H1 (cell line): Measurements from ENCODE around the gene MB. TPM values are rescaled to one million over a fixed set of nuclear protein-coding genes. Genes with fewer than 3 reads are reported as not detected.

Source experiments
- CTCF ChIA-PET: fragments of 300-600 bp; sonication (Branson Sonifier 250); formaldehyde crosslinking; loops from one replicate; lab custom pipeline; 2021; ENCODE audit not compliant: partially characterized antibody; lab: Charles Lee
- POLR2A ChIA-PET: fragments of 300-600 bp; sonication (Branson Sonifier 250); formaldehyde crosslinking; loops from one replicate; lab custom pipeline; 2021; ENCODE audit warnings: inconsistent platforms; ENCODE audit not compliant: partially characterized antibody; lab: Charles Lee
- DNase-seq, 2 experiments: peaks; one replicate each; pipeline versions ENCODE4 v3.0.0 to v3.0.0-alpha.2; 2010 to 2022; ENCODE audit warnings: low spot score in 2 of 2, low read depth in 1 of 2, mixed read lengths in 1 of 2
- FAIRE-seq: peaks from 2 replicates; lab custom pipeline; 2011; peaks lifted over from hg19 to GRCh38; lab: Jason Lieb, UNC
- H2AFZ ChIP-seq: 2 replicates; pipeline ENCODE4 v1.8.1; 2012; ENCODE audit warnings: low read length, inconsistent platforms
- H2AK5ac ChIP-seq: 2 replicates; pipeline ENCODE4 v1.6.1; 2013; ENCODE audit warnings: low read depth, low read length
- H2BK120ac ChIP-seq: replicated peaks from 2 replicates; pipeline ENCODE3; 2013; ENCODE audit warnings: low read depth, low read length, inconsistent platforms
- H2BK12ac ChIP-seq: 2 replicates; pipeline ENCODE4 v1.6.1; 2013; ENCODE audit warnings: low read depth, low read length
- H2BK15ac ChIP-seq: 2 replicates; pipeline ENCODE4 v1.6.1; 2013; ENCODE audit warnings: low read length
- H2BK20ac ChIP-seq: 2 replicates; pipeline ENCODE4 v1.6.1; 2013; ENCODE audit warnings: low read length
- H2BK5ac ChIP-seq: 2 replicates; pipeline ENCODE4 v1.6.1; 2013; ENCODE audit warnings: low read depth, low read length
- H3K14ac ChIP-seq: 2 replicates; pipeline ENCODE4 v1.6.1; 2013; ENCODE audit warnings: inconsistent platforms; ENCODE audit not compliant: insufficient read length
- H3K18ac ChIP-seq: 2 replicates; pipeline ENCODE4 v1.6.1; 2013; ENCODE audit warnings: low read length; ENCODE audit errors: extremely low read depth
- H3K23ac ChIP-seq: 2 replicates; pipeline ENCODE4 v1.6.1; 2013; ENCODE audit warnings: inconsistent platforms; ENCODE audit not compliant: insufficient read length
- H3K23me2 ChIP-seq: 2 replicates; pipeline ENCODE4 v1.6.1; 2013; ENCODE audit warnings: low read depth, low read length
- H3K27ac ChIP-seq: 2 replicates; pipeline ENCODE4 v1.6.1; 2011; ENCODE audit warnings: low read depth, low read length, inconsistent platforms
- H3K27me3 ChIP-seq, 4 experiments: replicated peaks in 1 of 4; 1 replicate in 1 of 4; 2 replicates in 3 of 4; pipeline versions ENCODE4 v1.6.1 to v1.8.1; 2011 to 2013; ENCODE audit warnings: low read length in 3 of 4, mild to moderate bottlenecking in 3 of 4, inconsistent platforms in 2 of 4, mixed read lengths in 2 of 4, moderate library complexity in 1 of 4; ENCODE audit not compliant: control insufficient read depth in 3 of 4, insufficient read depth in 3 of 4; ENCODE audit errors: extremely low read depth in 1 of 4
- H3K36me3 ChIP-seq, 4 experiments: 2 replicates each; pipeline versions ENCODE4 v1.6.1 to v1.8.1; 2011 to 2013; ENCODE audit warnings: mild to moderate bottlenecking in 4 of 4, low read length in 3 of 4, moderate library complexity in 2 of 4, control low read depth in 1 of 4, inconsistent platforms in 1 of 4; ENCODE audit not compliant: insufficient read depth in 4 of 4, control insufficient read depth in 2 of 4
- H3K4ac ChIP-seq: replicated peaks from 2 replicates; pipeline ENCODE3; 2013; ENCODE audit warnings: low read length, low read depth, mixed read lengths, inconsistent platforms; ENCODE audit not compliant: insufficient read length
- H3K4me1 ChIP-seq, 4 experiments: replicated peaks in 1 of 4; 1 replicate in 1 of 4; 2 replicates in 3 of 4; pipeline versions ENCODE4 v1.6.1 to v1.8.1; 2011 to 2013; ENCODE audit warnings: low read length in 3 of 4, inconsistent platforms in 2 of 4, mixed read lengths in 1 of 4; ENCODE audit not compliant: insufficient read depth in 4 of 4, control insufficient read depth in 3 of 4
- H3K4me2 ChIP-seq, 2 experiments: 2 replicates each; pipeline versions ENCODE4 v1.6.1 to v1.8.1; 2011 to 2013; ENCODE audit warnings: low read depth in 2 of 2, low read length in 2 of 2, control low read depth in 1 of 2, inconsistent platforms in 1 of 2, mild to moderate bottlenecking in 1 of 2; ENCODE audit not compliant: insufficient read depth in 1 of 2
- H3K4me3 ChIP-seq, 4 experiments: fragments of 200-600, 300-600 bp in 1 of 4; sonication (generic), shearing (Covaris generic), sonication (Bioruptor Twin) in 1 of 4; 2 replicates each; pipeline versions ENCODE4 v1.5.1 to v1.8.1; 2011 to 2016; ENCODE audit warnings: low read length in 4 of 4, low read depth in 3 of 4, control low read depth in 2 of 4, inconsistent platforms in 2 of 4, mild to moderate bottlenecking in 2 of 4, mixed read lengths in 1 of 4, moderate library complexity in 1 of 4; ENCODE audit not compliant: insufficient read depth in 2 of 4; ENCODE audit errors: extremely low read depth in 1 of 4
- H3K56ac ChIP-seq: replicated peaks from 2 replicates; pipeline ENCODE3; 2013; ENCODE audit warnings: low read depth, mild to moderate bottlenecking, mixed read lengths, low read length, inconsistent platforms; ENCODE audit not compliant: insufficient read length
- H3K79me1 ChIP-seq: 2 replicates; pipeline ENCODE4 v1.6.1; 2013; ENCODE audit warnings: low read depth, low read length, control low read depth
- H3K79me2 ChIP-seq, 2 experiments: 2 replicates each; pipeline versions ENCODE4 v1.6.1 to v1.8.1; 2012 to 2013; ENCODE audit warnings: low read length in 2 of 2, mild to moderate bottlenecking in 2 of 2, inconsistent platforms in 1 of 2; ENCODE audit not compliant: insufficient read depth in 2 of 2, control insufficient read depth in 1 of 2
- H3K9ac ChIP-seq, 4 experiments: replicated peaks in 1 of 4; 1 replicate in 1 of 4; 2 replicates in 3 of 4; pipeline versions ENCODE4 v1.6.1 to v1.8.1; 2011 to 2013; ENCODE audit warnings: low read depth in 3 of 4, low read length in 3 of 4, control low read depth in 2 of 4, mild to moderate bottlenecking in 2 of 4, moderate library complexity in 2 of 4, inconsistent platforms in 1 of 4; ENCODE audit errors: extremely low read depth in 1 of 4
- H3K9me3 ChIP-seq, 2 experiments: 2 replicates each; pipeline versions ENCODE4 v1.6.1 to v1.8.1; 2012 to 2013; ENCODE audit warnings: mild to moderate bottlenecking in 2 of 2, moderate library complexity in 2 of 2, control low read depth in 1 of 2, inconsistent platforms in 1 of 2, low read depth in 1 of 2, low read length in 1 of 2, mixed read lengths in 1 of 2; ENCODE audit not compliant: insufficient read depth in 2 of 2
- H4K20me1 ChIP-seq, 2 experiments: replicated peaks in 1 of 2; 2 replicates each; pipeline versions ENCODE3 to v1.8.1; 2011 to 2013; ENCODE audit warnings: inconsistent platforms in 2 of 2, low read length in 2 of 2, mild to moderate bottlenecking in 1 of 2; ENCODE audit not compliant: insufficient read depth in 2 of 2, control insufficient read depth in 1 of 2
- H4K5ac ChIP-seq: 2 replicates; pipeline ENCODE4 v1.6.1; 2013; ENCODE audit warnings: low read length, low read depth, mixed read lengths, inconsistent platforms; ENCODE audit not compliant: insufficient read length
- H4K8ac ChIP-seq: 2 replicates; pipeline ENCODE4 v1.8.0; 2013; ENCODE audit warnings: mild to moderate bottlenecking, moderate library complexity, low read length, inconsistent platforms; ENCODE audit not compliant: insufficient read depth; ENCODE audit errors: extremely low read depth
- H4K91ac ChIP-seq: replicated peaks from 2 replicates; pipeline ENCODE3; 2013; ENCODE audit warnings: low read length, mixed read lengths, inconsistent platforms; ENCODE audit not compliant: insufficient read length
- BACH1 ChIP-seq: IDR thresholded peaks from 2 replicates; pipeline ENCODE4 v1.6.1; 2012; ENCODE audit warnings: low read length, improper control_type of control experiment
- CBX5 ChIP-seq: fragments of 300-800, 300-1000 bp; sonication (generic); IDR thresholded peaks from 2 replicates; pipeline ENCODE4 v1.7.1; 2016; ENCODE audit warnings: antibody characterized with exemption, low read length, low read depth
- CEBPB ChIP-seq: IDR thresholded peaks from 2 replicates; pipeline ENCODE4 v1.6.1; 2012; ENCODE audit warnings: low read depth, low read length
- CTBP2 ChIP-seq: IDR thresholded peaks from 2 replicates; pipeline ENCODE4 v1.7.0; 2011; ENCODE audit warnings: borderline replicate concordance, mild to moderate bottlenecking, moderate library complexity, mixed read lengths, low read length; ENCODE audit not compliant: insufficient read depth, insufficient read length
- EP300 ChIP-seq, 2 experiments: IDR thresholded peaks; 1 replicate in 1 of 2; 2 replicates in 1 of 2; pipeline ENCODE4 v1.6.1; 2011 to 2012; ENCODE audit warnings: low read depth in 2 of 2, low read length in 2 of 2, mild to moderate bottlenecking in 2 of 2, borderline replicate concordance in 1 of 2, inconsistent platforms in 1 of 2, moderate library complexity in 1 of 2
- FOSL1 ChIP-seq: IDR thresholded peaks from 2 replicates; pipeline ENCODE4 v1.6.1; 2011; ENCODE audit warnings: mild to moderate bottlenecking, low read depth, low read length, moderate library complexity; ENCODE audit not compliant: insufficient read depth
- HDAC2 ChIP-seq, 2 experiments: fragments of 300-600 bp in 1 of 2; sonication (generic) in 1 of 2; IDR thresholded peaks; 2 replicates each; pipeline ENCODE4 v1.6.1; 2011 to 2012; ENCODE audit warnings: low read depth in 2 of 2, low read length in 2 of 2, mild to moderate bottlenecking in 2 of 2, moderate library complexity in 2 of 2, borderline replicate concordance in 1 of 2, inconsistent platforms in 1 of 2
- JUND ChIP-seq: IDR thresholded peaks from 2 replicates; pipeline ENCODE4 v1.6.1; 2011; ENCODE audit warnings: mild to moderate bottlenecking, improper control_type of control experiment, low read length
- YY1 ChIP-seq: IDR thresholded peaks from 2 replicates; pipeline ENCODE4 v1.6.1; 2011; ENCODE audit warnings: low read depth, mild to moderate bottlenecking, low read length
- WGBS, 2 experiments: shearing (Covaris generic) in 1 of 2; methylation state at CpG; one replicate each; pipeline versions ENCODE4 v1.1.6 to v1.1.7; 2013 to 2015; ENCODE audit warnings: low lambda C conversion rate in 2 of 2, mixed read lengths in 2 of 2, inconsistent platforms in 1 of 2, low coverage in 1 of 2, missing lambda C conversion rate in 1 of 2; ENCODE audit not compliant: insufficient replicate concordance in 2 of 2, insufficient coverage in 1 of 2, insufficient read length in 1 of 2; ENCODE audit errors: extremely low coverage in 1 of 2, missing lambda C conversion rate in 1 of 2; 5-methylcytosine and 5-hydroxymethylcytosine counted together
- polyA plus RNA-seq, 7 experiments: library from polyadenylated mRNA; depleted of rRNA in 3 of 7; stranded (reverse) in 5 of 7; unstranded in 2 of 7; fragments of >200 nt in 5 of 7; fragments of 200-250 nt in 2 of 7; gene quantifications; 1 replicate in 5 of 7; 2 replicates in 1 of 7; 4 replicates in 1 of 7; pipeline versions ENCODE4 v1.2.1 to v1.2.3, GENCODE V29; 2011 to 2013; ENCODE audit warnings: missing spikeins in 2 of 7, mixed read lengths in 2 of 7
- total RNA-seq: library from RNA; stranded (reverse); fragmentation: NEBNext Ultra II Directional; extraction: Animal tissue kit (Norgen Biotek cat#: 25700); gene quantifications from 2 replicates; pipeline ENCODE4 v1.2.1, GENCODE V29; 2021
- TF ChIP-seq, protein P1 (sequence below), 3 experiments: IDR thresholded peaks; 1 replicate in 2 of 3; 2 replicates in 1 of 3; pipeline versions ENCODE4 v1.5.1 to v1.6.1; 2011; ENCODE audit warnings: low read length in 3 of 3, mild to moderate bottlenecking in 3 of 3, inconsistent platforms in 2 of 3, low read depth in 1 of 3, moderate library complexity in 1 of 3; ENCODE audit not compliant: insufficient read depth in 1 of 3; ENCODE audit errors: control extremely low read depth in 1 of 3

Gene MB
- total and polyA plus RNA-seq, 2 of the 8 experiments (the other 6 are each of a cell fraction or from before 2014, with no cell fraction given) = 1.5 TPM; not detected in 1

DNA sequence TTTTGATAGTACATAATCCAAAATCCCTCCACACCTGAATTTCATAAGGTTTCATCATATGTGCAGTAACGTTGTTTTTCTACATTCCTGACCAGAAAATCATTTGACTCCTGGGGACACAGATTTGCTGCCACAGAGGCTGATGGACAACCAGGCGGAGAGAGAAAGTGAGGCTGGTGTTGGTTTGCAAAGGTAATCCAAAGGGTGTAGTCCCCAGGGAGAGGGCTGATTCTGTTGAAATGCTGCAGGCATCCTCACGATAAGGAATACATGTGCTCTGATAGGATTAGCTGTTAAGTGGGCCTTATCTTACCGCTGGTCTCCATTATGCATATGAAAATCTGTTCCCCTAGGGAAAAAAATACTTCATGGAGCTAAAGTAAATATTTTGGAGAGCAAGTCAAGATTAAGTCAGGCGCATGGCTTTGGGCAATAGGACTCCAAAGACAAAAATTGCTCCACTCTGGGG is 39.2 kb upstream of the MB start:
- no peak overlapping the region for H2BK15ac ChIP-seq
- no peak for TF ChIP-seq YY1
- no peak for TF ChIP-seq HDAC2 (IDR thresholded peaks at IDR 0.05; ENCODE audit: borderline replicate concordance in 1 of 2, low read depth in 2 of 2, low read length in 2 of 2)
- TF ChIP-seq EP300 (IDR thresholded peaks at IDR 0.05; ENCODE audit: borderline replicate concordance in 1 of 2, low read depth in 2 of 2, low read length in 2 of 2) = no peak
- no peak for TF ChIP-seq BACH1
- TF ChIP-seq FOSL1 = no peak
- TF ChIP-seq, protein P1, sequence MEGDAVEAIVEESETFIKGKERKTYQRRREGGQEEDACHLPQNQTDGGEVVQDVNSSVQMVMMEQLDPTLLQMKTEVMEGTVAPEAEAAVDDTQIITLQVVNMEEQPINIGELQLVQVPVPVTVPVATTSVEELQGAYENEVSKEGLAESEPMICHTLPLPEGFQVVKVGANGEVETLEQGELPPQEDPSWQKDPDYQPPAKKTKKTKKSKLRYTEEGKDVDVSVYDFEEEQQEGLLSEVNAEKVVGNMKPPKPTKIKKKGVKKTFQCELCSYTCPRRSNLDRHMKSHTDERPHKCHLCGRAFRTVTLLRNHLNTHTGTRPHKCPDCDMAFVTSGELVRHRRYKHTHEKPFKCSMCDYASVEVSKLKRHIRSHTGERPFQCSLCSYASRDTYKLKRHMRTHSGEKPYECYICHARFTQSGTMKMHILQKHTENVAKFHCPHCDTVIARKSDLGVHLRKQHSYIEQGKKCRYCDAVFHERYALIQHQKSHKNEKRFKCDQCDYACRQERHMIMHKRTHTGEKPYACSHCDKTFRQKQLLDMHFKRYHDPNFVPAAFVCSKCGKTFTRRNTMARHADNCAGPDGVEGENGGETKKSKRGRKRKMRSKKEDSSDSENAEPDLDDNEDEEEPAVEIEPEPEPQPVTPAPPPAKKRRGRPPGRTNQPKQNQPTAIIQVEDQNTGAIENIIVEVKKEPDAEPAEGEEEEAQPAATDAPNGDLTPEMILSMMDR (IDR thresholded peaks at IDR 0.05; ENCODE audit: control extremely low read depth in 1 of 3, insufficient read depth in 1 of 3, low read depth in 1 of 3, low read length in 3 of 3) = no peak
- no peak for TF ChIP-seq JUND
- no peak for TF ChIP-seq CEBPB
- no peak for TF ChIP-seq CTBP2
- TF ChIP-seq CBX5 = no peak

More for the DNA sequence above, 39.2 kb upstream of the MB start:
- CTCF ChIA-PET = interaction anchor here (0.9 to 1.3 kb wide), 4 partner anchors 17 to 520 kb away, joined by 3 to 4 read pairs (median 4); no protein-coding TSS in a partner anchor
- Histone ChIP-seq H3K56ac (no peak overlapping the region), H3K14ac (peak overlapping the region; percentile 31), H3K9me3 (peaks cover 0 to 5% of the 10 kb centered on the region in 2 experiments; a peak in 1 of 4 replicates), H3K36me3 (no peaks in the 10 kb centered on the region), H4K20me1 (no peaks in the 10 kb centered on the region), H4K5ac (no peak overlapping the region), H2AFZ (no peak overlapping the region), H3K9ac (no peak overlapping the region), H2BK120ac (no peak overlapping the region), H3K4ac (no peak overlapping the region), H3K18ac (no peak overlapping the region), H3K23me2 (no peaks in the 10 kb centered on the region), H3K23ac (no peak overlapping the region), H4K8ac (no peak overlapping the region), H3K4me3 (no peak overlapping the region), H2BK12ac (no peak overlapping the region), H3K27me3 (no peaks in the 10 kb centered on the region), H3K79me1 (no peaks in the 10 kb centered on the region), H2AK5ac (no peak overlapping the region), H3K27ac (no peak overlapping the region), H2BK5ac (no peak overlapping the region), H3K4me2 (no peak overlapping the region), H3K4me1 (no peaks in the 10 kb centered on the region), H2BK20ac (no peak overlapping the region), H4K91ac (no peak overlapping the region), H3K79me2 (no peaks in the 10 kb centered on the region)
- no peak for DNase-seq
- FAIRE-seq = no peak
- 89% methylated on average over 5 of the region's 5 CpGs; no CpG with 5 or more reads in 1 of the 2 experiments for WGBS, 2 experiments
- POLR2A ChIA-PET = interaction anchor here (1.4 kb wide), 1 partner anchor 8 kb away, joined by 3 read pairs; the partner anchor contains the start of gene APOL6
